ENCODE data around the gene TCEANC2. TPM values are rescaled to one million over a fixed set of nuclear protein-coding genes. Genes with fewer than 3 reads are reported as not detected.
A peak's percentile ranks its signal among the peaks of the same experiment; 100 is the strongest.
"Not testable (repeated sequence)": the region's sequence is repeated elsewhere in the genome, so short reads cannot be mapped to it uniquely, and the experiment has no call there.

TCEANC2 gene
- total and polyA plus RNA-seq, 4 donors: 6.0 to 9.3 (median 7.4) TPM

GRCh38 chr1:54050435-54050834, 3.0 kb upstream of the TCEANC2 start:
- H3K9me3 ChIP-seq (ENCODE audit: control insufficient read depth, insufficient read depth, low read length); H3K27me3 ChIP-seq (ENCODE audit: control insufficient read depth, insufficient read depth, low read length); H3K4me3 ChIP-seq (ENCODE audit: low read depth, low read length); H3K36me3 ChIP-seq (ENCODE audit: control insufficient read depth, insufficient read depth, low read length); H3K27ac ChIP-seq (ENCODE audit: low read depth, low read length); DNase-seq (ENCODE audit: low read depth in 4 of 6, low spot score in 6 of 6): not testable (repeated sequence)
- H3K4me1 ChIP-seq (ENCODE audit: control insufficient read depth, insufficient read depth, low read length): peaks cover 11% of the 10 kb centered on the region
- 95% methylated on average over 9 of the region's 12 CpGs for WGBS (ENCODE audit: insufficient coverage)

- H3K4me1 ChIP-seq (ENCODE audit: control insufficient read depth, insufficient read depth, low read length): peaks cover 11% of the 10 kb centered on the region
- no peaks in the 10 kb centered on the region for H3K9me3 ChIP-seq (ENCODE audit: control insufficient read depth, insufficient read depth, low read length)
- 0% methylated on average over 3 of the region's 8 CpGs for WGBS (ENCODE audit: insufficient coverage)
- DNase-seq (ENCODE audit: low read depth in 4 of 6, low spot score in 6 of 6): peak in 2 of 6 donors; percentile 22 to 28
- peak overlapping the region; percentile 89 for H3K4me3 ChIP-seq (ENCODE audit: low read depth, low read length)
- peak overlapping the region; percentile 94 for H3K27ac ChIP-seq (ENCODE audit: low read depth, low read length)
- H3K27me3 ChIP-seq (ENCODE audit: control insufficient read depth, insufficient read depth, low read length): no peaks in the 10 kb centered on the region
- peaks cover 9% of the 10 kb centered on the region for H3K36me3 ChIP-seq (ENCODE audit: control insufficient read depth, insufficient read depth, low read length)
Measured at GRCh38 chr1:54051933-54052430, 1.4 kb upstream of the TCEANC2 start.

- Histone ChIP-seq H3K4me3 (ENCODE audit: low read depth, low read length) (peak overlapping the region; percentile 89), H3K4me1 (ENCODE audit: control insufficient read depth, insufficient read depth, low read length) (peaks cover 11% of the 10 kb centered on the region), H3K27ac (ENCODE audit: low read depth, low read length) (peak overlapping the region; percentile 94), H3K36me3 (ENCODE audit: control insufficient read depth, insufficient read depth, low read length) (peaks cover 9% of the 10 kb centered on the region), H3K9me3 (ENCODE audit: control insufficient read depth, insufficient read depth, low read length) (no peaks in the 10 kb centered on the region), H3K27me3 (ENCODE audit: control insufficient read depth, insufficient read depth, low read length) (no peaks in the 10 kb centered on the region)
- DNase-seq (ENCODE audit: low read depth in 4 of 6, low spot score in 6 of 6): peak in 4 of 6 donors; percentile 53 to 91 (median 69)
- WGBS (ENCODE audit: insufficient coverage): under 1% methylated on average over 23 of the region's 23 CpGs
Measured at GRCh38 chr1:54052431-54052933, 926 bp upstream of the TCEANC2 start.

DNA sequence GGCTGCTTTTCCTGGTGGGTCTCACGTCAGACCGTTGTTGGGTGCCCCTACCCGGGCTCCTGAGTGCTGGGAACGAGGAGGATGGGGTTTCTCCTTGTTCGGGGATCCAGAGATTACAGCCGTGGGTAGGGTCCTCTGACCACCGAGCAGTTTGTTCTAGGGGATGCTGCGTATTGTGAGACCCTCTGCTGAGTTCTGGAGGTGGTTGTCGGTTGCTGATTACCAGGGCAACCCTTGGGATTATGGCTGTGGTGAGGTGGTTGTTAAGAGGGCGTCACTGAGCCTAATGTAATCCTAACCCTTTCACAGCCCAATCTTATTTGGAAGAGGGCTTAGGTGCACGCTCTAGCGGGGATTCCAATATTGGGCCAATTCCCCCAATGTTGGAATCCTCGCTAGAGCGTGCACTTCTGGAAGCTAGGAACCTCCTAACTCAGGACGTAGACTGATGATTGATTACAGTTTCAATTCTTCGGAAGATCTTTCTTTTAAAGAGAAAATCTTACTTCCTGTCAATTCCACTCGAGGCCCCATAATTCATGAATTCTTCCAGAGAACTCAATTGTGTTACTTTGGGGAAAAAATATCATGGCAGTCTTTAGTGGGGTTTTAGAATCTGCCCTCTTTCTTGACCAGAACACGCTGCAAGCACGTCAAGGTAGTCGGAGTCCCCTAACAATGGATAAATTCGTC, 483 bp downstream of the TCEANC2 start:
- DNase-seq (ENCODE audit: low read depth in 4 of 6, low spot score in 6 of 6): peak in 2 of 6 donors; percentile 7 to 11
- Histone ChIP-seq H3K4me3 (ENCODE audit: low read depth, low read length) (peak overlapping the region; percentile 89), H3K9me3 (ENCODE audit: control insufficient read depth, insufficient read depth, low read length) (no peaks in the 10 kb centered on the region), H3K27ac (ENCODE audit: low read depth, low read length) (peak overlapping the region; percentile 94), H3K36me3 (ENCODE audit: control insufficient read depth, insufficient read depth, low read length) (peaks cover 9% of the 10 kb centered on the region), H3K4me1 (ENCODE audit: control insufficient read depth, insufficient read depth, low read length) (peaks cover 11% of the 10 kb centered on the region), H3K27me3 (ENCODE audit: control insufficient read depth, insufficient read depth, low read length) (no peaks in the 10 kb centered on the region)
- 11% methylated on average over 14 of the region's 21 CpGs for WGBS (ENCODE audit: insufficient coverage)

- H3K36me3 ChIP-seq (ENCODE audit: control insufficient read depth, insufficient read depth, low read length): peaks cover 9% of the 10 kb centered on the region
- peaks cover 11% of the 10 kb centered on the region for H3K4me1 ChIP-seq (ENCODE audit: control insufficient read depth, insufficient read depth, low read length)
- H3K4me3 ChIP-seq (ENCODE audit: low read depth, low read length): peak overlapping the region; percentile 89
- WGBS (ENCODE audit: insufficient coverage): 39% methylated on average over 2 of the region's 5 CpGs
- DNase-seq (ENCODE audit: low read depth in 4 of 6, low spot score in 6 of 6): no peak
- H3K27me3 ChIP-seq (ENCODE audit: control insufficient read depth, insufficient read depth, low read length): no peaks in the 10 kb centered on the region
- H3K9me3 ChIP-seq (ENCODE audit: control insufficient read depth, insufficient read depth, low read length): no peaks in the 10 kb centered on the region
- H3K27ac ChIP-seq (ENCODE audit: low read depth, low read length): no peak overlapping the region
Measured at GRCh38 chr1:54054438-54054749, 986 bp downstream of the TCEANC2 start.

DNA sequence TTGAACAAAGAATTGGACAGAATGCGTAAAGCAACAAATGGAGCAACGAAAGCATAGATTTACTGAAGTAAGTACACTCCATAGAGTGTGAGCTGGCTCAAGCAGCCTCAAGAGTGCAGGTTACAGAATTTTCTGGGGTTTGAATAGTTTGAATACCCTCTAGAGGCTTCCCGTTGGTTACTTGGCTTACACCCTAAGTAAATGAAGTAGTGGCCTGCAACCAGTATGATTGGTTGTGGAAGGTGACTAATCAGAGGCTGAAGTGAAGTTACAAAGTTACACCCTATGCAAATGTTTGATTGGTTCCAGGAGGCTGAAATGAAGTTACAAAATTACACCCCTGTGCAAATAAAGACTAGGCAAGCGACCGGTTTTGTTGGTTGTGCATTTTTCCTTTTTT, 10.9 kb downstream of the TCEANC2 start:
- Histone ChIP-seq H3K36me3 (ENCODE audit: control insufficient read depth, insufficient read depth, low read length) (no peaks in the 10 kb centered on the region), H3K27me3 (ENCODE audit: control insufficient read depth, insufficient read depth, low read length) (no peaks in the 10 kb centered on the region), H3K4me1 (ENCODE audit: control insufficient read depth, insufficient read depth, low read length) (no peaks in the 10 kb centered on the region), H3K4me3 (ENCODE audit: low read depth, low read length) (no peak overlapping the region), H3K9me3 (ENCODE audit: control insufficient read depth, insufficient read depth, low read length) (no peaks in the 10 kb centered on the region), H3K27ac (ENCODE audit: low read depth, low read length) (no peak overlapping the region)
- WGBS (ENCODE audit: insufficient coverage): 100% methylated on average over 2 of the region's 5 CpGs
- no peak for DNase-seq (ENCODE audit: low read depth in 4 of 6, low spot score in 6 of 6)

GRCh38 chr1:54069791-54070170, 16.4 kb downstream of the TCEANC2 start:
- DNase-seq (ENCODE audit: low read depth in 4 of 6, low spot score in 6 of 6): no peak
- Histone ChIP-seq H3K9me3 (ENCODE audit: control insufficient read depth, insufficient read depth, low read length) (no peaks in the 10 kb centered on the region), H3K27ac (ENCODE audit: low read depth, low read length) (no peak overlapping the region), H3K36me3 (ENCODE audit: control insufficient read depth, insufficient read depth, low read length) (peaks cover 5% of the 10 kb centered on the region), H3K4me3 (ENCODE audit: low read depth, low read length) (no peak overlapping the region), H3K4me1 (ENCODE audit: control insufficient read depth, insufficient read depth, low read length) (no peaks in the 10 kb centered on the region), H3K27me3 (ENCODE audit: control insufficient read depth, insufficient read depth, low read length) (no peaks in the 10 kb centered on the region)
- WGBS (ENCODE audit: insufficient coverage): 80% methylated on average over 1 of the region's 1 CpG

DNA sequence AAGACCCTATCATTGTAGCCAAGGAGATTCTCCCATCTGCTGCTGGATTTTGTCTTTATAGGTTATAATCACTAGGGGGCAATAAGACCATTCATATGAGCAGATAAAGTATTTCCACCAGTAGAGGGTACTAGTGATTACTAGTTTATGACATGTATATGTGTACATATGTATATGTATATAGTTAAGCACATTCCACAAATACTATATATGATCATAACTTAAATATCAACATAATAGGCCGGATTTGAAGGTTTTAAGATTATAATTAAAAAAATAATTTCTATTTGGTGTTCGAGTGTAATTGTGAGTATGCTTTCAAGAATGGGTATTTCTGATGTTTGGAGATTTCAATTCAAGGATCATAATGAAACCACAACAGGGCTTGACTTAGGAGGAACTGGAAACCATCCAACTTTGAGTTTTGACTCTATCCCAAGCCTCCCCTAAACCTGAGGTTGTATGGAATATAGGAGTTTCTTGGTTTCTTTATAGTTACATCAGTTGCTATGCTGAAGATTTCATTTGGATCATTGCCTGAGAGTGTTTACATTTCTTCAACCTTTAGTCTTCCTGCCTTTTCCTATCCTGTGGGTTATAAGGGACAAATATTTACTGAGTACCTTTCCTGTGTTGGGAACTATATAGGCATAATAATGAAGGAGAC, 16.9 kb downstream of the TCEANC2 start:
- no CpG with 5 or more reads among the region's 2 CpGs for WGBS (ENCODE audit: insufficient coverage)
- no peaks in the 10 kb centered on the region for H3K27me3 ChIP-seq (ENCODE audit: control insufficient read depth, insufficient read depth, low read length)
- H3K36me3 ChIP-seq (ENCODE audit: control insufficient read depth, insufficient read depth, low read length): peaks cover 5% of the 10 kb centered on the region
- H3K4me3 ChIP-seq (ENCODE audit: low read depth, low read length): no peak overlapping the region
- H3K27ac ChIP-seq (ENCODE audit: low read depth, low read length): no peak overlapping the region
- no peaks in the 10 kb centered on the region for H3K4me1 ChIP-seq (ENCODE audit: control insufficient read depth, insufficient read depth, low read length)
- peak in 3 of 6 donors; percentile 53 to 91 (median 88) for DNase-seq (ENCODE audit: low read depth in 4 of 6, low spot score in 6 of 6)
- H3K9me3 ChIP-seq (ENCODE audit: control insufficient read depth, insufficient read depth, low read length): no peaks in the 10 kb centered on the region

DNA sequence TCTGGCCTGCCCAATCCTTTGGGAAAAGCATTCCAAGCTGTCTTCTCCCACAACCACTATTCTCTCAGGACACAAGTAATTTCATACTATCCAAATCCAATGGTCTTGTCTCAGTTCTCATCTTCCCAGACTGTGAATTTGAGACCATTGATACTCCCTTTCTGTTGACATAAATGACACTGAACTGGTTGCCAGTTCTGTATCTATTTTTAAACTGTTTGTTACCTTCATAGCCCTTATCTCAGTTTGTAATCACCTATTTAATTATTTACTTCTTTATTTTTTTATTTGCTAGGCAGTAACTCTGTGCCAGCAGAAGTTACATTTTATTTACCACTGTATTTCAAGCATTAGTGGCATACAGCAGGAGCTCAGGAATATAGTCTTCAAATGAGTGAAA, 24.0 kb downstream of the TCEANC2 start:
- Histone ChIP-seq H3K4me3 (ENCODE audit: low read depth, low read length) (no peak overlapping the region), H3K27ac (ENCODE audit: low read depth, low read length) (no peak overlapping the region), H3K4me1 (ENCODE audit: control insufficient read depth, insufficient read depth, low read length) (no peaks in the 10 kb centered on the region), H3K9me3 (ENCODE audit: control insufficient read depth, insufficient read depth, low read length) (no peaks in the 10 kb centered on the region), H3K27me3 (ENCODE audit: control insufficient read depth, insufficient read depth, low read length) (no peaks in the 10 kb centered on the region), H3K36me3 (ENCODE audit: control insufficient read depth, insufficient read depth, low read length) (peaks cover 2% of the 10 kb centered on the region)
- no peak for DNase-seq (ENCODE audit: low read depth in 4 of 6, low spot score in 6 of 6)

GRCh38 chr1:54080598-54081049, 27.2 kb downstream of the TCEANC2 start:
- Histone ChIP-seq H3K27me3 (ENCODE audit: control insufficient read depth, insufficient read depth, low read length) (no peaks in the 10 kb centered on the region), H3K4me1 (ENCODE audit: control insufficient read depth, insufficient read depth, low read length) (no peaks in the 10 kb centered on the region), H3K9me3 (ENCODE audit: control insufficient read depth, insufficient read depth, low read length) (no peaks in the 10 kb centered on the region), H3K36me3 (ENCODE audit: control insufficient read depth, insufficient read depth, low read length) (no peaks in the 10 kb centered on the region), H3K27ac (ENCODE audit: low read depth, low read length) (no peak overlapping the region), H3K4me3 (ENCODE audit: low read depth, low read length) (no peak overlapping the region)
- peak in 1 of 6 donors; percentile 4 for DNase-seq (ENCODE audit: low read depth in 4 of 6, low spot score in 6 of 6)
- no CpG with 5 or more reads among the region's 2 CpGs for WGBS (ENCODE audit: insufficient coverage)
